ENCODE measurements around the gene MYBPC2.

- TF ChIP-seq, protein P1, sequence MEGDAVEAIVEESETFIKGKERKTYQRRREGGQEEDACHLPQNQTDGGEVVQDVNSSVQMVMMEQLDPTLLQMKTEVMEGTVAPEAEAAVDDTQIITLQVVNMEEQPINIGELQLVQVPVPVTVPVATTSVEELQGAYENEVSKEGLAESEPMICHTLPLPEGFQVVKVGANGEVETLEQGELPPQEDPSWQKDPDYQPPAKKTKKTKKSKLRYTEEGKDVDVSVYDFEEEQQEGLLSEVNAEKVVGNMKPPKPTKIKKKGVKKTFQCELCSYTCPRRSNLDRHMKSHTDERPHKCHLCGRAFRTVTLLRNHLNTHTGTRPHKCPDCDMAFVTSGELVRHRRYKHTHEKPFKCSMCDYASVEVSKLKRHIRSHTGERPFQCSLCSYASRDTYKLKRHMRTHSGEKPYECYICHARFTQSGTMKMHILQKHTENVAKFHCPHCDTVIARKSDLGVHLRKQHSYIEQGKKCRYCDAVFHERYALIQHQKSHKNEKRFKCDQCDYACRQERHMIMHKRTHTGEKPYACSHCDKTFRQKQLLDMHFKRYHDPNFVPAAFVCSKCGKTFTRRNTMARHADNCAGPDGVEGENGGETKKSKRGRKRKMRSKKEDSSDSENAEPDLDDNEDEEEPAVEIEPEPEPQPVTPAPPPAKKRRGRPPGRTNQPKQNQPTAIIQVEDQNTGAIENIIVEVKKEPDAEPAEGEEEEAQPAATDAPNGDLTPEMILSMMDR (IDR thresholded peaks at IDR 0.05; ENCODE audit: borderline replicate concordance, extremely low read depth, low read length, poor library complexity, severe bottlenecking), result no peak
- no peak for TF ChIP-seq EZH2 (IDR thresholded peaks at IDR 0.05; ENCODE audit: borderline replicate concordance, low read depth, low read length, severe bottlenecking)
These were observed 61.7 kb downstream of the MYBPC2 start for GRCh38 chr19:50494186-50495019.
